PFSK-1 (cell line): ENCODE measurements around the gene CD99.

ENCODE experiments used
- FOXP2 ChIP-seq: optimal IDR thresholded peaks from 2 replicates; pipeline ENCODE3; 2011; ENCODE audit warnings: borderline replicate concordance, control low read depth, inconsistent platforms; ENCODE audit not compliant: insufficient read depth; ENCODE audit errors: extremely low read length, extremely low read depth
- POLR2AphosphoS5 ChIP-seq: IDR thresholded peaks from 2 replicates; pipeline ENCODE4 v1.6.1; 2012; ENCODE audit warnings: low read depth, mild to moderate bottlenecking, control low read depth, low read length, moderate library complexity
- REST ChIP-seq, 2 experiments: IDR thresholded peaks; 2 replicates each; pipeline versions ENCODE4 v1.6.1 to v1.8.0; 2011 to 2012; ENCODE audit warnings: low read depth in 2 of 2, low read length in 2 of 2, control low read depth in 1 of 2, inconsistent platforms in 1 of 2, mild to moderate bottlenecking in 1 of 2, moderate library complexity in 1 of 2; ENCODE audit not compliant: insufficient read depth in 1 of 2
- SIN3A ChIP-seq: IDR thresholded peaks from 2 replicates; pipeline ENCODE4 v1.6.1; 2012; ENCODE audit warnings: mild to moderate bottlenecking, low read length, moderate library complexity, borderline replicate concordance; ENCODE audit not compliant: insufficient read depth
- TAF1 ChIP-seq: IDR thresholded peaks from 2 replicates; pipeline ENCODE4 v1.6.1; 2012; ENCODE audit warnings: low read length, control low read depth, borderline replicate concordance; ENCODE audit not compliant: insufficient read depth

- TF ChIP-seq POLR2AphosphoS5 (no peak), TAF1 (no peak), SIN3A (no peak), REST (IDR thresholded peaks at IDR 0.05; ENCODE audit: insufficient read depth in 1 of 2, low read depth in 2 of 2, low read length in 2 of 2) (no peak), FOXP2 (no peak)
Measured at GRCh38 chrX:2788980-2789379, 97.9 kb downstream of the CD99 start.
